H1 (cell line): ENCODE measurements around the gene CDH2. TPM values are rescaled to one million over a fixed set of nuclear protein-coding genes. Genes with fewer than 3 reads are reported as not detected.

Experiments used
- RXRA ChIP-seq: IDR thresholded peaks from 2 replicates; pipeline ENCODE4 v1.6.1; 2011; ENCODE audit warnings: low read depth, mild to moderate bottlenecking, low read length, moderate library complexity; ENCODE audit not compliant: insufficient read depth
- TBP ChIP-seq: IDR thresholded peaks from 2 replicates; pipeline ENCODE4 v1.6.1; 2011; ENCODE audit warnings: low read depth, low read length, improper control_type of control experiment
- ZNF274 ChIP-seq: IDR thresholded peaks from 2 replicates; pipeline ENCODE4 v1.7.0; 2012; ENCODE audit warnings: low read length, borderline replicate concordance; ENCODE audit errors: extremely low read depth
- polyA plus RNA-seq, 7 experiments: library from polyadenylated mRNA; depleted of rRNA in 3 of 7; stranded (reverse) in 5 of 7; unstranded in 2 of 7; fragments of >200 nt in 5 of 7; fragments of 200-250 nt in 2 of 7; gene quantifications; 1 replicate in 5 of 7; 2 replicates in 1 of 7; 4 replicates in 1 of 7; pipeline versions ENCODE4 v1.2.1 to v1.2.3, GENCODE V29; 2011 to 2013; ENCODE audit warnings: missing spikeins in 2 of 7, mixed read lengths in 2 of 7
- total RNA-seq: library from RNA; stranded (reverse); fragmentation: NEBNext Ultra II Directional; extraction: Animal tissue kit (Norgen Biotek cat#: 25700); gene quantifications from 2 replicates; pipeline ENCODE4 v1.2.1, GENCODE V29; 2021
- TF ChIP-seq, protein P1 (sequence below): fragments of 300-600 bp; sonication (generic); IDR thresholded peaks from 2 replicates; pipeline ENCODE4 v1.7.1; 2012; ENCODE audit warnings: low read length, moderate library complexity, mild to moderate bottlenecking, inconsistent platforms; ENCODE audit not compliant: insufficient replicate concordance

Gene CDH2
- total and polyA plus RNA-seq, 2 of the 8 experiments (the other 6 are each of a cell fraction or from before 2014, with no cell fraction given), result 15.0 to 56.5 TPM

GRCh38 chr18:28032177-28032576, 144.8 kb downstream of the CDH2 start (continued):
- TF ChIP-seq RXRA (no peak), ZNF274 (no peak), TBP (no peak)
- TF ChIP-seq, protein P1, sequence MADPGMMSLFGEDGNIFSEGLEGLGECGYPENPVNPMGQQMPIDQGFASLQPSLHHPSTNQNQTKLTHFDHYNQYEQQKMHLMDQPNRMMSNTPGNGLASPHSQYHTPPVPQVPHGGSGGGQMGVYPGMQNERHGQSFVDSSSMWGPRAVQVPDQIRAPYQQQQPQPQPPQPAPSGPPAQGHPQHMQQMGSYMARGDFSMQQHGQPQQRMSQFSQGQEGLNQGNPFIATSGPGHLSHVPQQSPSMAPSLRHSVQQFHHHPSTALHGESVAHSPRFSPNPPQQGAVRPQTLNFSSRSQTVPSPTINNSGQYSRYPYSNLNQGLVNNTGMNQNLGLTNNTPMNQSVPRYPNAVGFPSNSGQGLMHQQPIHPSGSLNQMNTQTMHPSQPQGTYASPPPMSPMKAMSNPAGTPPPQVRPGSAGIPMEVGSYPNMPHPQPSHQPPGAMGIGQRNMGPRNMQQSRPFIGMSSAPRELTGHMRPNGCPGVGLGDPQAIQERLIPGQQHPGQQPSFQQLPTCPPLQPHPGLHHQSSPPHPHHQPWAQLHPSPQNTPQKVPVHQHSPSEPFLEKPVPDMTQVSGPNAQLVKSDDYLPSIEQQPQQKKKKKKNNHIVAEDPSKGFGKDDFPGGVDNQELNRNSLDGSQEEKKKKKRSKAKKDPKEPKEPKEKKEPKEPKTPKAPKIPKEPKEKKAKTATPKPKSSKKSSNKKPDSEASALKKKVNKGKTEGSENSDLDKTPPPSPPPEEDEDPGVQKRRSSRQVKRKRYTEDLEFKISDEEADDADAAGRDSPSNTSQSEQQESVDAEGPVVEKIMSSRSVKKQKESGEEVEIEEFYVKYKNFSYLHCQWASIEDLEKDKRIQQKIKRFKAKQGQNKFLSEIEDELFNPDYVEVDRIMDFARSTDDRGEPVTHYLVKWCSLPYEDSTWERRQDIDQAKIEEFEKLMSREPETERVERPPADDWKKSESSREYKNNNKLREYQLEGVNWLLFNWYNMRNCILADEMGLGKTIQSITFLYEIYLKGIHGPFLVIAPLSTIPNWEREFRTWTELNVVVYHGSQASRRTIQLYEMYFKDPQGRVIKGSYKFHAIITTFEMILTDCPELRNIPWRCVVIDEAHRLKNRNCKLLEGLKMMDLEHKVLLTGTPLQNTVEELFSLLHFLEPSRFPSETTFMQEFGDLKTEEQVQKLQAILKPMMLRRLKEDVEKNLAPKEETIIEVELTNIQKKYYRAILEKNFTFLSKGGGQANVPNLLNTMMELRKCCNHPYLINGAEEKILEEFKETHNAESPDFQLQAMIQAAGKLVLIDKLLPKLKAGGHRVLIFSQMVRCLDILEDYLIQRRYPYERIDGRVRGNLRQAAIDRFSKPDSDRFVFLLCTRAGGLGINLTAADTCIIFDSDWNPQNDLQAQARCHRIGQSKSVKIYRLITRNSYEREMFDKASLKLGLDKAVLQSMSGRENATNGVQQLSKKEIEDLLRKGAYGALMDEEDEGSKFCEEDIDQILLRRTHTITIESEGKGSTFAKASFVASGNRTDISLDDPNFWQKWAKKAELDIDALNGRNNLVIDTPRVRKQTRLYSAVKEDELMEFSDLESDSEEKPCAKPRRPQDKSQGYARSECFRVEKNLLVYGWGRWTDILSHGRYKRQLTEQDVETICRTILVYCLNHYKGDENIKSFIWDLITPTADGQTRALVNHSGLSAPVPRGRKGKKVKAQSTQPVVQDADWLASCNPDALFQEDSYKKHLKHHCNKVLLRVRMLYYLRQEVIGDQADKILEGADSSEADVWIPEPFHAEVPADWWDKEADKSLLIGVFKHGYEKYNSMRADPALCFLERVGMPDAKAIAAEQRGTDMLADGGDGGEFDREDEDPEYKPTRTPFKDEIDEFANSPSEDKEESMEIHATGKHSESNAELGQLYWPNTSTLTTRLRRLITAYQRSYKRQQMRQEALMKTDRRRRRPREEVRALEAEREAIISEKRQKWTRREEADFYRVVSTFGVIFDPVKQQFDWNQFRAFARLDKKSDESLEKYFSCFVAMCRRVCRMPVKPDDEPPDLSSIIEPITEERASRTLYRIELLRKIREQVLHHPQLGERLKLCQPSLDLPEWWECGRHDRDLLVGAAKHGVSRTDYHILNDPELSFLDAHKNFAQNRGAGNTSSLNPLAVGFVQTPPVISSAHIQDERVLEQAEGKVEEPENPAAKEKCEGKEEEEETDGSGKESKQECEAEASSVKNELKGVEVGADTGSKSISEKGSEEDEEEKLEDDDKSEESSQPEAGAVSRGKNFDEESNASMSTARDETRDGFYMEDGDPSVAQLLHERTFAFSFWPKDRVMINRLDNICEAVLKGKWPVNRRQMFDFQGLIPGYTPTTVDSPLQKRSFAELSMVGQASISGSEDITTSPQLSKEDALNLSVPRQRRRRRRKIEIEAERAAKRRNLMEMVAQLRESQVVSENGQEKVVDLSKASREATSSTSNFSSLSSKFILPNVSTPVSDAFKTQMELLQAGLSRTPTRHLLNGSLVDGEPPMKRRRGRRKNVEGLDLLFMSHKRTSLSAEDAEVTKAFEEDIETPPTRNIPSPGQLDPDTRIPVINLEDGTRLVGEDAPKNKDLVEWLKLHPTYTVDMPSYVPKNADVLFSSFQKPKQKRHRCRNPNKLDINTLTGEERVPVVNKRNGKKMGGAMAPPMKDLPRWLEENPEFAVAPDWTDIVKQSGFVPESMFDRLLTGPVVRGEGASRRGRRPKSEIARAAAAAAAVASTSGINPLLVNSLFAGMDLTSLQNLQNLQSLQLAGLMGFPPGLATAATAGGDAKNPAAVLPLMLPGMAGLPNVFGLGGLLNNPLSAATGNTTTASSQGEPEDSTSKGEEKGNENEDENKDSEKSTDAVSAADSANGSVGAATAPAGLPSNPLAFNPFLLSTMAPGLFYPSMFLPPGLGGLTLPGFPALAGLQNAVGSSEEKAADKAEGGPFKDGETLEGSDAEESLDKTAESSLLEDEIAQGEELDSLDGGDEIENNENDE, result no peak
- TF ChIP-seq, all 59 proteins: peak for 0
